Endothelial cell of hepatic sinusoid (primary cell): ENCODE measurements around the gene GPER1.
"Not testable (repeated sequence)": the region's sequence is repeated elsewhere in the genome, so short reads cannot be mapped to it uniquely, and the experiment has no call there.

ENCODE experiments used
- in situ Hi-C: cut with HindIII; loops from 2 replicates; pipeline ENCODE4 v1.10.0; 2017; ENCODE audit warnings: low sequenced_read_pairs

Gene GPER1

DNA sequence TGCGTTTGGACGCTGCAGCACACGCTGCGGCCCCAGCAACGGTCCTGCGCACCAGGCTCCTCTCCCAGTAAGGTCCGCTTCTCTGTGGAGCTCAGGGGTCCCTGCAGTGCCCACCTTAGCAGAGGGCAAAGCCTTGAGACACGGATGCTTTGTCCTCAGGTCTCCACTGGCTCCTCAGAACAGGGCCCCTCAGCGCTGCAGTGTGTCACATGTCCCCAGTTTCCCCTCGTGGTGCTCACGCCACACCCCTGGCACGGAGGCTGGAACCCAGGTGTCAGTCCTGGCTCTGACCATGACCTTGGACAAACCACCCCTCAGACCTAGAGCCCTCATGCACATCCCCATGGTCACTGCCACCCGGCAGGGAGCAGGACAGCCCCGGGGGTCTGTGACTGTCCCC lies 19.9 kb upstream of the GPER1 start:
- in situ Hi-C loops: no loop called here

DNA sequence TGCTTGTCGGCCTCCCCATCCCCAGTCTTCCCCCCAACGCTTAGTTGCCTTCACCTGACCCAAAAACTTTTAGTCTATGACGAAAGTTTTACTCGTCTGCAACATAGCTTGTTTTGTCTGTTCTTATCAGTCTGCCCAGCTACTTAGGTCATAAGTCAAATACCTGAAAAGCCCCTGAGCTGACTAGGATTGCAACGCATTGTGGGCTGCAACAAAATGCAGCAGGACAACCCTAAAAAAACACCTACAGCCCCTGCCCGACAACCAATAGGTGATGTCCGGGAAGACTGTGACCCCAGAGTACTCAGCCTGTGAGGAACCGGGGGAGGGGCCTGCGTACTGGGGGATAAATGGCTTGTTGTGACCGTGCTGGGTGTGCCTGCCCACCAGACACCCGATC lies 19.3 kb upstream of the GPER1 start:
- in situ Hi-C loops: no loop called here

DNA sequence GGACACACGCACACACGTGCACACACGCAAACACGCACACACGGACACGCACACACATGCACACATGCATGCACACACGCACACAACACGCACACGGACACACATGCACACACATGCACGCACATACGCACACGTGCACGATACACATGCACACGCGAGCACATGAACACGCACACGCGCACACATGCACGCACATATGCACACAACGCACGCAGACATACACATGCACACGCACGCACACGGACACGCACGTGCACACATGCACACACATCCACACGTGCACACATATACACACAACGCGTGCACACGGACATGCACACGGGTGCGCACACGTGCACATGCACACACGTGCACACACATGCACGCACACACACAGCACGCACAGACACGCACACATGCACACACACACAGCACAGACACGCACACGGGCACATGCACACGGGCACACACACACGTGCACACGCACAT lies 17.3 kb upstream of the GPER1 start:
- in situ Hi-C loops: no loop called here

DNA sequence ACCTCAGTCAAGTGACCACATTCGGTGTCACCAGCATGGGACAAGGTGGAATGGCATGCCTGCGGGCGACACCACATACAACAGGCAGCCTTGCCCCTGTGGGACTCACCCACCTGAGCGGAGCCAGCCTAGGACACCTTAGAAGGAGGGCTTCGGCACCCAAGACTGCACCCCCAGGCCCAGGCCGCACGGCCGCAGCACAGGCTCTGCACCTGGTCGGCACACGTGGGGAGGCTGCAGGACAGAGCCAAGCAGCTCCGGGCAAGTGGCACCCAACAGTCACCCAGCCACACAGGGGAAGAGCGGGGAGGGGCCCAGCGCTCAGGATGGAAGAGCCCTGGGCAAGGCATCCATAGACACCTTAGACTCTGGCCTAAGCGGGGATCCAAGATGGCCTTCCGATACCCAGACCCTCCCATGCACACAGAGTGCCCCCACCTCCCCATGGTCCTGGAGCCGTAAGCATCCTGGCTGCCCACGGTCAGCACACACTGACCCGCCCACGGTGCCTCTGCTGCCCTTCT lies 16.1 kb upstream of the GPER1 start:
- in situ Hi-C loops: no loop called here

DNA sequence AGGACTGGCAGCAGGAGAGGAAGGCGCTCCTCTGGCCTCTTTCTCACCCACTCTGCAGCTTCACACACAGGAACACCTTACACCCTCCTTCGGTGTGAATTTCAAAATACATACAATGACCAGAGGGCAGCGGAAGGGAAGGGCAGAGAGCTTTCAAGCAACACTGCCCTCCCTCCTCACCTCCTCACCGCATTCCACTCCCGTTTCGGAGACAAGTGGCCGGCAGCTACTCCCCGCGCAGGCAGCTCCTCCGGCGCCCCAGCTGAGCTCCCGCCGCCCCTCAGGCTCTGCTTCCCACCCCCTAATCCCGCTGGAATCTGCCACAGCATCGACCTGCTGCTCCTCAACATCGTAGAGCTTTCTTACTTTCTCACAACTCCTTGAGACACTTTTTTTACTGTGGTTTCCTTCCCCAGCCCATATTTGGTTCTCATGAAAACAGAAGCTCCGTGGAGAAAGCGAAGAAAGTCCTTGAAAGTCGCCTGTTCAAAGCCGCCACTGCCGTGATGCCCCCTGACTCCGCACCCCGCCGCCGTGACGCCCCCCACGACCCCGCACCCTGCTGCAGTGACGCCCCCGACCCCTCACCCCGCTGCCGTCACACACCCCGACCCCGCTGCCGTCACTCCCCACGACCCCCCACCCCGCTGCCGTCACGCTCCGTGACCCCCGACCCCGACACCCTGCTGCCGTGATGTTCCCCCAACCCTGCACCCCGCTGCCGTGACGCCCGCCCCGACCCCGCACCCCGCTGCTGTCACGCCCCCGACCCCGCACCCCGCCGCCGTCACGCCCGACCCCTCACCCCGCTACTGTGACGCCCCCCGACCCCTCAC lies 14.6 kb upstream of the GPER1 start:
- in situ Hi-C loops: no loop called here

DNA sequence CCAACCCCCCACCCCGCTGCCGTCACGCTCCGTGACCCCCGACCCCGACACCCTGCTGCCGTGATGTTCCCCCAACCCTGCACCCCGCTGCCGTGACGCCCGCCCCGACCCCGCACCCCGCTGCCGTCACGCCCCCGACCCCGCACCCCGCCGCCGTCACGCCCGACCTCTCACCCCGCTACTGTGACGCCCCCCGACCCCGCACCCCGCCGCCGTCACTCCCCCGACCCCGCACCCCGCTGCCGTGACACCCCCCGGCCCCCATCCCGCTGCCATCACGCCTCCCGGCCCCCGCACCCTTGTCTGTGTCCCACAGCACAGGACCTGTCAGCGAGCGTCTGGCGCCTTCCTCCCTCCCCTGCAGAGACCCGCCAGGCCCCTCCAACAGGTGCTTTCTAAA lies 13.9 kb upstream of the GPER1 start:
- in situ Hi-C loops: not testable (repeated sequence)

DNA sequence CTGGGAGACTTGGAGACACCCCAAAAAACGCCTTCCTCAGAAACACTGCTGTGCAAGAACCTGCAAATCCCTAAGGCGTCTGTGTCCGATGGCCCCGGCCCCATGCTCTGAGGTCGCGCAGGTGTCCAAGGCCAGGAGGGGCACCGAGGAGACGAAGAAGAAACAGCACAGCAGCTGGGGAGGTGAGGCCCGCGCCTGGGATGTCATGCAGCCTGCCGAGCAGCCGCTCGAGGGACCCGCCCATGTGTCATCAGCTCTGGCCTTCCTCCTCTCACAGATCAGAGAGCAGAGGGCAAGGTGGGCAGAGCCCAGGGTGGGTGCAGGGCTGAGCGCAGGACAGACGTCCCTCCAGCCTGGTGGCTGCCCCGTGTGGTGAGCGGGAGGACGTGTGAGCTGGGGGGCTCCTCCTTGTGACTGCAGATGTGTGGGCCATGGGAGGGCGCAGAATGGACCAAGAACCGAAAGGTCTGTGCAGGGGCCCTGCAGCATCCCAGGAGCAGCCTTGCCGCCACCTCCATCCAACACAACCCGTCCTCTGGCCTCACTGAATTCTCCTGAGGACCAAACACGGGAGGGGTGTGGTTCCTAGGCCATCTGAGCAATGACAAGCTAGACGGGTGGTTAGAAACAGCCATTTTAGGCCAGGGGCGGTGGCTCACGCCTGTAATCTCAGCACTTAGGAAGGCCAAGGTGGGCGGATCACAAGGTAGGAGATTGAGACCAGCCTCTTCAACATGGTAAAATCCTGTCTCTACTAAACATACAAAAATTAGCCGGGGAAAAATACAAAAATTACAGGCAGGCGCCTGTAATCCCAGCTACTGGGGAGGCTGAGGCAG lies 13.1 kb upstream of the GPER1 start:
- in situ Hi-C loops: no loop called here

DNA sequence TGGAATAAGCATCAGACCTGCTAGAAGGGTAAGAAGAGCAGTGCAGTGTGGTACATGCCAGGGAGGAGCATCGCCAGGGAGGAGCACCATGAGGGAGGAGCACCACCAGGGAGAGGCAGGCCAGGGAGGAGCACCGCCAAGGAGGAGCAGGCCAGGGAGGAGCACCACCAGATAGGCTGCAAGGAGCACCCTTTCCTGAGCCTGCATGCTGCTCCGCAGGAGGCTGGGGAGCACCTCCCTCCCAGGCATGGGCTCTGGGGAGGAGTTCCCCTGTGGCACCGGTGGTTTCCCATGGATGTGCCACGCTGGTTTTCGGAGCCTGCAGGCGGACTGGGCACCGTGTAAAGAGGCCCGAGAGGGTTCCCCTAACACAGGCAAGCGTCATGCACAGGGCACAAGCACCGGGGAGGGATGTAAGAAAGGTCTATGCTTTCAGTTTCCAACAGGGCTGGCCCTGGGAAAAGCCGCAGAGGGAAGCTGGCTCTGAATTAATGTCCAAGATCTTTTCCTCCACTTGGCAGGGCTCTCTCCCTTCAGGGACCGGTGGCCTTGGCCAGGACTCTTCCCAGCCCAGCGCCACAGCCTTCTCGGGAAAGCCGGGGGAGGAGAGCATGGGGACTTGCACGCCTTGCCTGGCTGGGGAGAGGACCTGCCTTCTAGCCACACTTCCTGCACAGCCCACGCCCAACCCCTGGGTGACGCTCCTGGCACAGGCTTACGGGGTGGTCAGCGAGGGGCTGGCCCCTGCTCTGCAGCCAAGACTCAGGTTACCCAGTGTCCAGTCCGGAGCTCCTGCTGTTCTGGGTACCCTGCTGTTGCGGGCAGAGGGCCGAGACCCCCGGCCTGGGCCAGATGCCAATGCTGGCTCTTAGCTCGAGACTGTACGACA lies 11.5 kb upstream of the GPER1 start:
- in situ Hi-C loops: no loop called here

DNA sequence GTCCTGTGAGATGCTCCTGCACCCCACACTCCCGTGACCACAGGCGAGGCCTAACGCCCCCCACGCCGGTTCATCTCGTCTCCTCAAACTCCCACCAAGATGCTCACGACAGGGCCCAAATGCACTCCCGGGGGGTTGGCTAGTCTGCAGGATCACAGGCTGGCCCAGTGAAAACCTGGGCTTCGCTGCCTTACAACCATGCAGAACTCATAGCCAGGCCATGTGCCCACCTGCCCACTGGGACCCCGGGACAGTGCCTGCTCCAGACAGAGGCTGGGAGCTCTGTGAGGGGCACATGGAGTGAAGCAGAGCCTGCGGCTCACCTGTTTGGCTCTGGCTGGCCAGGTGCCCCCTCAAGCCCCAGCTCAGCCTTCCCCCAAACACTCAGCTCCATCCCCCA lies 9.4 kb upstream of the GPER1 start:
- in situ Hi-C loops: no loop called here

DNA sequence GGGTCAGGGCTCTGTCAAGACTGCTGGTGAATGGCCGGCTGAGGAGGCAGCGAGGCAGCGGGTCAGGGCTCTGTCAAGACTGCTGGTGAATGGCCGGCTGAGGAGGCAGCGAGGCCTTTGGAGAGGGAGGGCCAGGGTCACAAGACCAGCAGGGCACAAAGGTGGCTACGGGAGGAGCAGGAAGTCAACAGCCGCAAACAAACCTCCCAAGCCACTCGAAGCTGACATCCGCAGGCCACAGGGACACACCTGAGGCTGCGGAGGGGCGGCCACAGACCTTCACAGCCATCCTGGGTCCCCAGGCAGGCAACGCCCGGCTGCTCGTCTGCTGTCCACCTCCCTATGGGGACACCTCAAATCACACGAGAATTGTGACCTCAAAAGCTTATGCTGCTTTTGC lies 8.9 kb upstream of the GPER1 start:
- in situ Hi-C loops: no loop called here

DNA sequence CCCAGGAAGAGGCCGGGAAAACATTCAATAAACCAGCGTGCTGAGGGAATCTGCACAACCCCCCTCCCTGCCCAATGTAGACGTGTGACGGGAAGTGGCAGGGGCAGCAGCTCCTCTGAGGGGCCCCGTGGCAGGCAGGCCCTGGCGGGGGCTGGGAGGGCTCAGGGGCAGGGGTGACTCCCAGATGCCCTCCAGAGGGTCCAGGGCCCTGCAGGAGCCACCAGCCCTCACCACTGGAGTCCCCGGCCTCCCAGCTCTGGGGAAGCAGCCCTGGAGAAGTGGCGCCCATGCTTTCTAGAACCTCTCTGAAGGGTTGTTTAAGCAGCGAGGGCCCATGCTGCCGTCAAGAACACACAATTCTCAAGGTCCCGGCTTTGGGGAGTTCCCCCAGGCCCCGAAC lies 8.4 kb upstream of the GPER1 start:
- in situ Hi-C loops: no loop called here

DNA sequence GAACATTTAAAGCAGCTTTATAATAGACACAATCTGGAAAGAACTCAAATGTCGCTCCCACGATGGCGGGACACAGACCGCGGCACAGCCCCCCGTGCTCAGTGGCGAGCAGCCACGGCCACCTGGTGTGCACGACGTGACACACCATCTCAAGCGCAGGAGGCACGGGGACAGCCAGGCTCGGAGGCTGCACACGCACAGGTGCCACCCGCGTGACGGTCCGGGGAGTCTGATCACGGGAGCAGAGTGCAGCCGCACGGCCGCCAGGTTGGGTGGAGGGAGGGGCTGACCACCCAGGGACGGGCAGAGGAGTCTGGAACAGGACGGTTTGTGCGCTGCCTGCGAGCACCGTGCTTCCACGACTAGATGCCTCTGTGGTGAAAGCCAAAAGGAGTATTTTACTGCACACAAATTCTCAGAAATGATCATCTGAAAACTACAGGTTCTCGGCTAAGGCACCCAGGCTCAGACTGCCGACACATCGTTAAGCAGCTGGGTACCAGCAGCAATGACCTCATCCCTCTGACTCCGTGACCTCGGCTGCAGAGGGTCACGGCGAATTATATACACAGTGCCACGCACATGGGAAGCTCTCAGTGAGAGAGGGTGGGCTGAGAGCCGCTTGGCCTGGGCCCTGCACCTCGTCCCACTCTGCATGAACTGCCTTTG lies 7.5 kb upstream of the GPER1 start:
- in situ Hi-C loops: no loop called here

DNA sequence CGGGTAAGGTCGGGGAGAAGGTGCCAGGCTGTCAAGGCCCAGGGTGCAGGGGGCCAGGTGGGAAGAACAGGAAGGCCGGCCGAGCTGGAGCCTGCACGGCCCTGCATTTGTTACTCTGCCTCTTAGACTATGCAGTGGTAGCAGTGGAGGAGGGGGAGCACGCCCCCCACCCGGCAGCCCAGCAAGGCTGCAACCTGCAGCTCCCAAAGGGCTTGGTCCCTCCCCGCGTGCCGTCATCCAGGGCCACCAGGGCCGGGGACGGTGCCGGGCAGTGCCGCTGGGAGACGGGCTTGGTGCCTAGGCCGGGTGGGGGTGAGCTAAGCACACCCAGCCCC lies 7.0 kb upstream of the GPER1 start:
- in situ Hi-C loops: no loop called here

DNA sequence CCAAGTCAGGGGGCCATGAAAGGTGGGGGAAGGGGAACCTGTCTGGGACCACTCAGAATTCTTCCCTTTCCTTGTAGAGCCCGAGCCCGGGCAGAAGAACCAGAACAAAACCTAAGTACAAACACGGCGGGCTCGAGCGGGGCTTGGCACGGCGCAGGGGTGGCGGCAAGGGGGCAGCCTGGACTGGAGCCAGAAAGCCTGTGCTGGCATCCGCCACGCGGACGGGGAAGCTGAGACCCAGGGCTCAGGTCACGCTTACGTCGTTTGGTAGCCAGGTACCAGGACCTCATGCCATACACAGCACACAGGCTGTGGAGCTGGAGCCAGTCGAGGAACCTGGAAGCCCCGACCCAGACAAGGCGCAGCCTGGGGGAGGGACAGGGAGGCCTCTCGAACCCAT lies 6.6 kb upstream of the GPER1 start:
- in situ Hi-C loops: no loop called here

DNA sequence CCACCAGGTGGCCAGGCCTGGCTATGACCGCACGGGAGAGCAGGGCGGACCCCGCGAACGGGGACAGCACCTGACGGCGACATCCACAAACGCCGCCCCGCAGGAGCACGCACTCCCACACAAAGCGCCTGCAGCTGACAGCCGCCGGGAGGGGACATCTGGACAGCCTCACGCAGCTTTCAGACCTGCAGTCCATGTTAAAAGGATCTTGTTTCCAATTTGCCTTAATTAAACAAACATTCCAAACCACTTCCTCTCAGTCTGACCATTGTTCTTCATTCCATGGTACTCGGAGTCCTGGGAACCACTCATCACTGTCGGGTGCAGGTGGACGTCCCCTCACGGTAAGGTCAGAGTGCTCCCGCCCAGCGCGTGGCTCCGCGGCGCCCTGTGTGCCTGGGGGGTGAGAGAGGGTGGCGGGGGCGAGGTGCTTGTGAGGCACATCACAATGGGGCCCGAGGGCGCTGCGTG lies 5.9 kb upstream of the GPER1 start:
- in situ Hi-C loops: no loop called here

DNA sequence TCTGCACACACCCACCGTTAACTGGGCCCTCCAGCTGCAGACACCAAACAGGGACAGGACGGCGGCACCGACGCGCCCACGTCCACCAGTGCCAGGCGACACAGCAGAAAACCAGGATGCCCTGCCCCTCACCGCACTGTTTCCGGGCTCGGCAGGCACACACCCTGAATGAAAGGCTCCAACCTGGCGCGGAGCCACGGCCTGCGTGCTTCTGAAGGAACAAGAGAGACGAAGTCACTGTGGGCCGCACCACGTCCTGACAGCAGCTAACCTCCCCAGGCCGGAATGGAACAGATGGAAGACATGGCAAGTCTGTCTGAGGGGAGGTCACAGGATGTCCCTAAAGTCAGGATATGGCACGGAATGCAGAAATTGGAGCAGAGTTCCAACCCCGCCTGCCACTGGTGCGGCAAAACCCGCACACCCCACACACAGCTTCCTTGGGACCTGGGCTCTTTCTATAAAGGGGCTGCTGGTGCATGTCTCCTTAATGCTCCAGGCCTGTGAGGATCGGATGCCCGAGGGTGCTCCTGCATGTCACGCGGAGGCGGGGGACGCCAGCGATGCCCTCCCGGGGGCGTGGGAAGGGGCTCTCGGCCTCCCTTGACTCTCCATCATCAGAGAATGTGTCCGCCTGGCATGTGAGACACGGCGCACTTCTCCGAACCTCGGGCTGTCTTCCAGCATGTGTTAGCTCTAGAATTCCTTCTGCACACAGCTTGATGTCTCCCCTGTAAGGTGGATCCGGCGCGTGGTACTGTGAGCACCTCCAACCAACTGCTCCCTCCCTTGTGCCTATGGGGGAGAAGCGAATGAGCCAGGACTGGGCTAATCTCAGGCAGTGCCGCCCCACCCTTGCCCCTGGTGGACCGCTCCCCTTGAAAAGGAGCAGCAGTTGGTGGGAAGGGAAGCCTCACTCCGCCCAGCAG lies 3.9 kb upstream of the GPER1 start:
- in situ Hi-C loops: no loop called here

DNA sequence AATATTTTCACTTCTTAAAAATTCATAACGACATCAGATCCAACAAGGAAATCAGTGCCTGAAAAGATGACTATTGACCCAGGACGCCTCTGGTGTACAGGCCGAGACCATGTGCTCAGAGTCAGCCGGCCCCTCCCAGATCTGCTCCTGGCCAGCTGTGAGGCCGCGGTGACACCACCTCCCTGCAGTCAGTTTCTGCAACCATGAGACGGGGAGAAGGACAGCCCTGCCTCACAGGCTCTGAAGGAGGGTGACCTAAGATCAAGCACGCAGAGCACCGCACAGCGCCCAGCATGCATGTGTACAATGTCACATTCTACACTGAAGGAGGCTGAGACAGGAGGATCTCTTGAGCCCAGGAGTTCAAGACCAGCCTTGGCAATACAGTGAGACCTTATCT lies 2.6 kb upstream of the GPER1 start:
- in situ Hi-C loops: no loop called here

DNA sequence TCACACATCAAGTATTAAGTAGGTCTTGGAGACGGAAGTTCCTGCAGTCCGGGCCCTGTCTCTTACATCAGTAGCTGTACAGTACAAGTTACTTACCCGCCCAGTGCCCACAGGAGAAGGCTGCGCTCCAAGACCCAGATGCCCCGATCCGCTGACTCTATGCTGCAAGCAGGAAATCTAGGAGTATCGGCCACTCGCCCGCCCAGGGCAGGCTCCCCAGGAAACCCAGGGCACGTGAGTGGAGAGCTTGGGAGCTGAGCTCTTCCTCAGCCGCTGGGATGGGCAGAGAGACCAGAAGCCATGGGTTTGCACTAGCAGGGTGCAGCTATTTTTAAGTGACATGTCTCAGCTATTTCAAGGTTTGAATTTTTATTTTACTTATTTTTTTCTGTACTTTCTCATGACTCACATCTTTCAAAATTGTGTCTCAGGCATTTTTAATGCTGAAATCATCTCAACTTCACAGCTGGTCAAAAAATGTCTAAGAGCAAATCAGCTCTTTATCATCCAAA lies 1.9 kb upstream of the GPER1 start:
- in situ Hi-C loops: no loop called here
